H7 (cell line): ENCODE measurements around the gene GALM. TPM values are rescaled to one million over a fixed set of nuclear protein-coding genes. Genes with fewer than 3 reads are reported as not detected.
A peak's percentile ranks its signal among the peaks of the same experiment; 100 is the strongest.

Source experiments
- DNase-seq: peaks from one replicate; pipeline ENCODE4 v3.0.0; 2012
- H3K27me3 ChIP-seq: 2 replicates; pipeline ENCODE4 v1.6.0; 2011; ENCODE audit warnings: mild to moderate bottlenecking, low read length; ENCODE audit not compliant: control insufficient read depth, insufficient read depth
- H3K36me3 ChIP-seq: replicated peaks from 2 replicates; pipeline ENCODE4 v1.5.1; 2011; ENCODE audit warnings: low read length; ENCODE audit not compliant: control insufficient read depth, insufficient read depth
- H3K4me3 ChIP-seq: 2 replicates; pipeline ENCODE4 v1.5.1; 2011; ENCODE audit warnings: low read depth, mild to moderate bottlenecking, control low read depth, low read length, moderate library complexity; ENCODE audit not compliant: insufficient read depth
- total RNA-seq: library from RNA; depleted of rRNA; stranded (reverse); fragments of >200 nt; shearing (Covaris generic); gene quantifications from 2 replicates; pipeline ENCODE4 v1.2.3, GENCODE V29; 2014; rRNA removed

Gene GALM
- total RNA-seq, result 21.8 and 25.9 TPM in 2 replicates

GRCh38 chr2:38665854-38666555 lies at the start of gene GALM:
Gene GALM (plus strand): TSS chr2:38666114. CDS start chr2:38666162, 48 bp downstream.
- H3K4me3 ChIP-seq, result peak within 1 kb of the TSS; percentile 72
- DNase-seq, result peak; percentile 88
- no peaks in the 10 kb centered on the region for H3K27me3 ChIP-seq
- H3K36me3 ChIP-seq, result no peaks in the 10 kb centered on the region

- DNase-seq, result no peak
- H3K27me3 ChIP-seq, result no peaks in the 10 kb centered on the region
- no peaks in the 10 kb centered on the region for H3K36me3 ChIP-seq
- no peak overlapping the region for H3K4me3 ChIP-seq
These were observed 48.6 kb upstream of the GALM start for GRCh38 chr2:38617301-38617700.

- DNase-seq, result no peak
- Histone ChIP-seq H3K36me3 (no peaks in the 10 kb centered on the region), H3K27me3 (no peaks in the 10 kb centered on the region), H3K4me3 (no peak overlapping the region)
These were observed 46.3 kb upstream of the GALM start for GRCh38 chr2:38619458-38620164.

GRCh38 chr2:38620282-38620977 lies 45.5 kb upstream of the GALM start:
- Histone ChIP-seq H3K27me3 (no peaks in the 10 kb centered on the region), H3K4me3 (no peak overlapping the region), H3K36me3 (no peaks in the 10 kb centered on the region)
- DNase-seq, result no peak

- Histone ChIP-seq H3K27me3 (no peaks in the 10 kb centered on the region), H3K4me3 (no peak overlapping the region), H3K36me3 (no peaks in the 10 kb centered on the region)
- no peak for DNase-seq
These were observed 44.9 kb upstream of the GALM start for GRCh38 chr2:38621018-38621417.

- DNase-seq, result no peak
- Histone ChIP-seq H3K36me3 (no peaks in the 10 kb centered on the region), H3K27me3 (no peaks in the 10 kb centered on the region), H3K4me3 (no peak overlapping the region)
These were observed 43.7 kb upstream of the GALM start for GRCh38 chr2:38622210-38622609.

- DNase-seq, result no peak
- Histone ChIP-seq H3K27me3 (no peaks in the 10 kb centered on the region), H3K36me3 (no peaks in the 10 kb centered on the region), H3K4me3 (no peak overlapping the region)
These were observed 39.4 kb upstream of the GALM start for GRCh38 chr2:38626326-38627035.

GRCh38 chr2:38627391-38627790 lies 38.5 kb upstream of the GALM start:
- Histone ChIP-seq H3K27me3 (no peaks in the 10 kb centered on the region), H3K36me3 (no peaks in the 10 kb centered on the region), H3K4me3 (no peak overlapping the region)
- no peak for DNase-seq

GRCh38 chr2:38629684-38630083 lies 36.2 kb upstream of the GALM start:
- no peak for DNase-seq
- H3K4me3 ChIP-seq, result no peak overlapping the region
- no peaks in the 10 kb centered on the region for H3K27me3 ChIP-seq
- H3K36me3 ChIP-seq, result no peaks in the 10 kb centered on the region

GRCh38 chr2:38631976-38632375 lies 33.9 kb upstream of the GALM start:
- H3K27me3 ChIP-seq, result no peaks in the 10 kb centered on the region
- no peak for DNase-seq
- H3K36me3 ChIP-seq, result no peaks in the 10 kb centered on the region
- H3K4me3 ChIP-seq, result no peak overlapping the region

- no peak for DNase-seq
- H3K4me3 ChIP-seq, result no peak overlapping the region
- H3K27me3 ChIP-seq, result no peaks in the 10 kb centered on the region
- H3K36me3 ChIP-seq, result no peaks in the 10 kb centered on the region
These were observed 32.9 kb upstream of the GALM start for GRCh38 chr2:38632980-38633379.

GRCh38 chr2:38633895-38634294 lies 32.0 kb upstream of the GALM start:
- Histone ChIP-seq H3K4me3 (no peak overlapping the region), H3K36me3 (no peaks in the 10 kb centered on the region), H3K27me3 (no peaks in the 10 kb centered on the region)
- DNase-seq, result no peak

GRCh38 chr2:38634684-38635083 lies 31.2 kb upstream of the GALM start:
- Histone ChIP-seq H3K36me3 (no peaks in the 10 kb centered on the region), H3K4me3 (no peak overlapping the region)
- DNase-seq, result no peak

GRCh38 chr2:38635139-38635538 lies 30.8 kb upstream of the GALM start:
- Histone ChIP-seq H3K27me3 (no peaks in the 10 kb centered on the region), H3K36me3 (no peaks in the 10 kb centered on the region), H3K4me3 (no peak overlapping the region)
- DNase-seq, result no peak

More at GRCh38 chr2:38634684-38635083, 31.2 kb upstream of the GALM start:
- H3K27me3 ChIP-seq, result no peaks in the 10 kb centered on the region
